Measurements from ENCODE around the gene ADCY7. TPM values are rescaled to one million over a fixed set of nuclear protein-coding genes. Genes with fewer than 3 reads are reported as not detected.

The ADCY7 gene
- total RNA-seq, 4 donors from 2014 or later: 40.4 to 50.9 (median 41.2) TPM

- Histone ChIP-seq H3K36me3 (peaks cover 0 to 67% (median 0%) of the 10 kb centered on the region in 3 donors), H3K27me3 (no peaks in the 10 kb centered on the region), H3K27ac (peak overlapping the region in 1 of 4 donors; percentile 21), H3K4me1 (peaks cover 0 to 17% (median 0%) of the 10 kb centered on the region in 4 donors), H3K4me3 (no peak overlapping the region), H3K9me3 (no peaks in the 10 kb centered on the region)
- no peak for DNase-seq (ENCODE audit: low spot score in 2 of 2)
- WGBS, 2 donors: 68 to 74% methylated on average over 11 of the region's 11 CpGs
- no peak for TF ChIP-seq POLR2A (IDR thresholded peaks at IDR 0.05)
- no peak for TF ChIP-seq EP300 (IDR thresholded peaks at IDR 0.05)
- TF ChIP-seq CTCF (IDR thresholded peaks at IDR 0.05): peak; percentile 29 to 57 (median 47)
Measured at GRCh38 chr16:50354629-50355456, 88.5 kb downstream of the ADCY7 start.

- H3K36me3 ChIP-seq: peaks cover 0 to 45% (median 0%) of the 10 kb centered on the region in 3 donors
- DNase-seq (ENCODE audit: low spot score in 2 of 2): no peak
- H3K9me3 ChIP-seq: no peaks in the 10 kb centered on the region
- WGBS, 2 donors: 51 to 55% methylated on average over 1 of the region's 1 CpG
- H3K4me3 ChIP-seq: no peak overlapping the region
- H3K27ac ChIP-seq: no peak overlapping the region
- TF ChIP-seq CTCF (IDR thresholded peaks at IDR 0.05) (no peak), EP300 (IDR thresholded peaks at IDR 0.05) (no peak), POLR2A (IDR thresholded peaks at IDR 0.05) (no peak)
- no peaks in the 10 kb centered on the region for H3K27me3 ChIP-seq
- peaks cover 0 to 36% (median 0%) of the 10 kb centered on the region in 4 donors for H3K4me1 ChIP-seq
Measured at GRCh38 chr16:50359626-50360025, 93.3 kb downstream of the ADCY7 start.

DNA sequence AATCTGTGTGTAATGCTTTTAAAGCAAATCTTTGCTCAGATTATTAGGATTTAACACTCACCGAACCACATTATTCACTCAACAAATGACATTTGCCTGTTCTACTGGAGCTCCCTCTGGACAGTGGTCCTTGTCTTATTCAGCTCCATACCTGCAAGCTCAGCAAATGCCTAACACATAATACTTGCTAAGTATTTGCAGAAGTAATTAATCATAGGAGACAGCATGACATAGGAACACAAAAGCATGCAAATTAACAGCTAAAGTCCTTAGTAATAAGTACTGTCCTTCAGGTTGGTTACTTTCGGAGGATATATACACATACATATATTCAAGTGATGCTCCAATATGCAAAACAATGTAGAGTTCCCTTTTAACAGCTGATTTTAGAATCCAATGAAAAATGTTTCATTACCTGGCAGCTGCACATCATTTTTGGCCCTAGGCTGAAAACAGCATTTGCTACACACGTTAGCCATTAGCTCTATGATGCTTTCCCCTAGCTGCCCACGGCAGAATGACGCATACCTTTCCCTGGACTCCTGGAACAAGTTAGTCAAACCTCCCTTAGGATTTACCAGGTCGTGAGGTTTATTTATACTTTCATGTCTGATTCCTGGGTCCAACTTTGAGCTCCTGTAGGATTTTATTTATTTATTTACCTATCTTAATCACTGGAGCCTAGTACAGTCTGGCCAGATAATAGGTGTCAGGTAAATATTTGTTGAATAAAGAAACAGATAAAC, 93.9 kb downstream of the ADCY7 start:
- no peaks in the 10 kb centered on the region for H3K27me3 ChIP-seq
- no peaks in the 10 kb centered on the region for H3K9me3 ChIP-seq
- no peak for DNase-seq (ENCODE audit: low spot score in 2 of 2)
- peaks cover 0 to 45% (median 0%) of the 10 kb centered on the region in 3 donors for H3K36me3 ChIP-seq
- H3K27ac ChIP-seq: peak overlapping the region in 1 of 4 donors; percentile 31
- TF ChIP-seq POLR2A (IDR thresholded peaks at IDR 0.05): no peak
- TF ChIP-seq CTCF (IDR thresholded peaks at IDR 0.05): no peak
- TF ChIP-seq EP300 (IDR thresholded peaks at IDR 0.05): no peak
- WGBS, 2 donors: 75 to 76% methylated on average over 6 of the region's 6 CpGs
- H3K4me3 ChIP-seq: no peak overlapping the region
- peaks cover 0 to 40% (median 2%) of the 10 kb centered on the region in 4 donors for H3K4me1 ChIP-seq

- no peak for TF ChIP-seq CTCF (IDR thresholded peaks at IDR 0.05)
- no peak for TF ChIP-seq EP300 (IDR thresholded peaks at IDR 0.05)
- H3K27ac ChIP-seq: peak overlapping the region in 1 of 4 donors; percentile 31
- peaks cover 0 to 46% (median 6%) of the 10 kb centered on the region in 4 donors for H3K4me1 ChIP-seq
- no peak overlapping the region for H3K4me3 ChIP-seq
- no peaks in the 10 kb centered on the region for H3K27me3 ChIP-seq
- whole genome bisulfite sequencing, 2 donors: 75 to 85% methylated on average over 3 of the region's 3 CpGs
- no peak for DNase-seq (ENCODE audit: low spot score in 2 of 2)
- H3K36me3 ChIP-seq: peaks cover 0 to 43% (median 0%) of the 10 kb centered on the region in 3 donors
- H3K9me3 ChIP-seq: no peaks in the 10 kb centered on the region
Measured at GRCh38 chr16:50360779-50361178, 94.4 kb downstream of the ADCY7 start.

DNA sequence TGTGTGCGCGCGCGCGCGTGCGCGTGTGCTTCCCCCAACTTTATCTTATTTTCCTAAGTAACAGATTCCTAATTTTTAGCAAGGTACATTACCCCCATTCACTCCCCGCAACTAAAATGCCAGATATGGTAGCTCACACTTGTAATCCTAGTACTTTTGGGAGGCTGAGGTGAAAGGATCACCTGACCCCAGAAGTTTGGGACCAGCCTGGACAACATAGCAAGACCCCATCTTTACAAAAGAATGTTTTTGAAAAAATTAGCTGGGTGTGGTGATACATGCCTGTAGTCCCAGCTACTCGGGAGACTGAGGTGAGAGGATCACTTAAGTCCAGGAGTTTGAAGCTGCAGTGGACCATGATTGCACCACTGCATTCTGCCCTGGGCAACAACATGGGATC, 97.3 kb downstream of the ADCY7 start:
- 89 to 90% methylated on average over 10 of the region's 10 CpGs for WGBS, 2 donors
- H3K27ac ChIP-seq: no peak overlapping the region
- peaks cover 0 to 27% (median 0%) of the 10 kb centered on the region in 3 donors for H3K36me3 ChIP-seq
- DNase-seq (ENCODE audit: low spot score in 2 of 2): no peak
- TF ChIP-seq POLR2A (IDR thresholded peaks at IDR 0.05) (no peak), CTCF (IDR thresholded peaks at IDR 0.05) (no peak), EP300 (IDR thresholded peaks at IDR 0.05) (no peak)
- H3K27me3 ChIP-seq: no peaks in the 10 kb centered on the region
- no peaks in the 10 kb centered on the region for H3K9me3 ChIP-seq
- H3K4me1 ChIP-seq: peaks cover 2 to 69% (median 26%) of the 10 kb centered on the region in 4 donors
- no peak overlapping the region for H3K4me3 ChIP-seq
